Suprapubic skin (tissue), 4 donors: Measurements from ENCODE around the gene ASS1.
"Not testable (repeated sequence)": the region's sequence is repeated elsewhere in the genome, so short reads cannot be mapped to it uniquely, and the experiment has no call there.

ENCODE experiments used
- CTCF ChIP-seq, 2 donors: fragments of 200-600 bp in 1 of 2; fragments of 450-650 bp in 1 of 2; sonication (generic) in 1 of 2; IDR thresholded peaks; one replicate each; pipeline ENCODE4 v1.5.1; 2016 to 2019; ENCODE audit warnings: antibody characterized with exemption in 2 of 2, mild to moderate bottlenecking in 1 of 2, moderate library complexity in 1 of 2
- EP300 ChIP-seq: sonication (generic); formaldehyde crosslinking; IDR thresholded peaks from one replicate; pipeline ENCODE4 v1.6.1; 2017; ENCODE audit warnings: antibody characterized with exemption
- POLR2A ChIP-seq, 2 donors: fragments of 450-650 bp; IDR thresholded peaks; one replicate each; pipeline ENCODE4 v1.6.1; 2017; ENCODE audit warnings: antibody characterized with exemption in 2 of 2, mild to moderate bottlenecking in 2 of 2, moderate library complexity in 2 of 2
- POLR2AphosphoS5 ChIP-seq, 3 donors: sonication (generic); formaldehyde crosslinking; IDR thresholded peaks; one replicate each; pipeline ENCODE4 v1.6.1; 2017; ENCODE audit warnings: antibody characterized with exemption in 3 of 3

- not testable (repeated sequence) for TF ChIP-seq CTCF (IDR thresholded peaks at IDR 0.05); POLR2A (IDR thresholded peaks at IDR 0.05); POLR2AphosphoS5 (IDR thresholded peaks at IDR 0.05); EP300
These were observed 43.0 kb upstream of the ASS1 start for GRCh38 chr9:130401742-130402141.
